Neural cell (in vitro differentiated cells): ENCODE data around the gene PTAFR. TPM values are rescaled to one million over a fixed set of nuclear protein-coding genes. Genes with fewer than 3 reads are reported as not detected.

Source experiments
- H2AFZ ChIP-seq: fragments of 200-600, 300-800 bp; sonication (generic), shearing (Covaris generic); 2 replicates; pipeline ENCODE4 v1.6.0; 2014; ENCODE audit warnings: low read depth, mild to moderate bottlenecking, antibody characterized with exemption, low read length, moderate library complexity
- H3F3A ChIP-seq: fragments of 200-600 bp; shearing (Covaris generic); 2 replicates; pipeline ENCODE4 v1.6.1; 2016; ENCODE audit warnings: mild to moderate bottlenecking, moderate library complexity, mixed read lengths, antibody characterized with exemption, low read length; ENCODE audit not compliant: insufficient read depth, poor library complexity, severe bottlenecking
- H3K27ac ChIP-seq: fragments of 200-600, 300-800 bp; sonication (generic), shearing (Covaris generic); 2 replicates; pipeline ENCODE4 v1.5.1; 2014; ENCODE audit warnings: mild to moderate bottlenecking, low read length, moderate library complexity
- H3K27me3 ChIP-seq: fragments of 300-800, 200-600 bp; sonication (generic), shearing (Covaris generic); 2 replicates; pipeline ENCODE4 v1.6.0; 2014; ENCODE audit warnings: mild to moderate bottlenecking, low read depth, low read length, moderate library complexity; ENCODE audit not compliant: insufficient read depth
- H3K36me3 ChIP-seq: fragments of 300-800, 200-600 bp; sonication (generic), shearing (Covaris generic); 2 replicates; pipeline ENCODE4 v1.5.1; 2014; ENCODE audit warnings: mild to moderate bottlenecking, antibody characterized with exemption, low read length, moderate library complexity; ENCODE audit not compliant: insufficient read depth
- H3K4me2 ChIP-seq: fragments of 300-800, 200-600 bp; sonication (generic), shearing (Covaris generic); 2 replicates; pipeline ENCODE4 v1.6.0; 2014; ENCODE audit warnings: mild to moderate bottlenecking, low read length
- H3K4me3 ChIP-seq: fragments of 300-800, 200-600 bp; sonication (generic), shearing (Covaris generic); 2 replicates; pipeline ENCODE4 v1.5.1; 2014; ENCODE audit warnings: mild to moderate bottlenecking, low read length, moderate library complexity
- H3K79me2 ChIP-seq: fragments of 200-600 bp; shearing (Covaris generic); replicated peaks from 2 replicates; pipeline ENCODE4 v1.6.0; 2014; ENCODE audit warnings: mild to moderate bottlenecking, low read length, moderate library complexity; ENCODE audit not compliant: insufficient read depth
- H3K9ac ChIP-seq: fragments of 300-800, 200-600 bp; sonication (generic), shearing (Covaris generic); 2 replicates; pipeline ENCODE4 v1.6.1; 2016; ENCODE audit warnings: mild to moderate bottlenecking, low read length, mixed read lengths
- H3K9me2 ChIP-seq: fragments of 200-600 bp; shearing (Covaris generic); 2 replicates; pipeline ENCODE4 v1.6.1; 2016; ENCODE audit warnings: mild to moderate bottlenecking, low read length, mixed read lengths; ENCODE audit not compliant: insufficient read depth
- H3K9me3 ChIP-seq: fragments of 200-600, 300-800 bp; sonication (generic), shearing (Covaris generic); 2 replicates; pipeline ENCODE4 v1.6.1; 2016; ENCODE audit warnings: mild to moderate bottlenecking, mixed run types, low read length, moderate library complexity, mixed read lengths
- H4K20me1 ChIP-seq: fragments of 200-600 bp; shearing (Covaris generic); 2 replicates; pipeline ENCODE4 v1.6.1; 2016; ENCODE audit warnings: mild to moderate bottlenecking, mixed run types; ENCODE audit not compliant: insufficient read depth
- CTCF ChIP-seq: fragments of 450-650 bp; IDR thresholded peaks from 2 replicates; pipeline ENCODE4 v1.5.1; 2014; ENCODE audit warnings: antibody characterized with exemption, mild to moderate bottlenecking, moderate library complexity; ENCODE audit not compliant: poor library complexity, severe bottlenecking
- EP300 ChIP-seq: fragments of 450-650 bp; conservative IDR thresholded peaks from 2 replicates; pipeline ENCODE4 v1.6.1; 2014; ENCODE audit warnings: antibody characterized with exemption, mild to moderate bottlenecking, moderate library complexity; ENCODE audit not compliant: poor library complexity, severe bottlenecking
- EZH2 ChIP-seq: fragments of 200-600, 300-800 bp; shearing (Covaris generic), sonication (generic); IDR thresholded peaks from 2 replicates; pipeline ENCODE4 v1.6.1; 2014; ENCODE audit warnings: antibody characterized with exemption, low read length, borderline replicate concordance, mild to moderate bottlenecking; ENCODE audit not compliant: insufficient read depth, poor library complexity, severe bottlenecking
- MXI1 ChIP-seq: fragments of 450-650 bp; conservative IDR thresholded peaks from 2 replicates; pipeline ENCODE4 v1.6.1; 2014; ENCODE audit warnings: antibody characterized with exemption, mild to moderate bottlenecking; ENCODE audit not compliant: poor library complexity, severe bottlenecking
- POLR2AphosphoS5 ChIP-seq: IDR thresholded peaks from 2 replicates; pipeline ENCODE4 v1.6.1; 2012
- RAD21 ChIP-seq: fragments of 450-650 bp; conservative IDR thresholded peaks from 2 replicates; pipeline ENCODE4 v1.6.1; 2014; ENCODE audit warnings: antibody characterized with exemption, mild to moderate bottlenecking, moderate library complexity
- REST ChIP-seq: IDR thresholded peaks from 2 replicates; pipeline ENCODE4 v1.6.1; 2012; ENCODE audit warnings: borderline replicate concordance
- SMC3 ChIP-seq: fragments of 450-650 bp; conservative IDR thresholded peaks from 2 replicates; pipeline ENCODE4 v1.6.1; 2014; ENCODE audit warnings: antibody characterized with exemption, mild to moderate bottlenecking, moderate library complexity; ENCODE audit not compliant: poor library complexity
- TAF1 ChIP-seq: IDR thresholded peaks from 2 replicates; pipeline ENCODE4 v1.6.1; 2012; ENCODE audit warnings: low read depth
- polyA plus RNA-seq: library from polyadenylated mRNA; depleted of rRNA; stranded (reverse); fragments of >200 nt; gene quantifications from 2 replicates; pipeline ENCODE4 v1.2.3, GENCODE V29; 2014

PTAFR gene
- polyA plus RNA-seq, 1 donor from 2014 or later: 0.30 TPM

GRCh38 chr1:28163496-28164161 is 12.9 kb downstream of the PTAFR start:
- Histone ChIP-seq H3K27ac (no peak overlapping the region), H2AFZ (no peak overlapping the region), H4K20me1 (no peaks in the 10 kb centered on the region), H3K4me2 (no peak overlapping the region), H3K27me3 (no peaks in the 10 kb centered on the region), H3K9ac (no peak overlapping the region), H3K9me3 (no peaks in the 10 kb centered on the region), H3K36me3 (no peaks in the 10 kb centered on the region), H3K79me2 (no peaks in the 10 kb centered on the region), H3K4me3 (no peak overlapping the region), H3K9me2 (no peaks in the 10 kb centered on the region), H3F3A (no peaks in the 10 kb centered on the region)
- TF ChIP-seq POLR2AphosphoS5 (no peak), MXI1 (no peak), EZH2 (no peak), RAD21 (no peak), REST (no peak), SMC3 (no peak), TAF1 (no peak), EP300 (no peak), CTCF (no peak)

- no peak overlapping the region for H3K27ac ChIP-seq
Observed at GRCh38 chr1:28162151-28162550, 14.3 kb downstream of the PTAFR start.

More at GRCh38 chr1:28162151-28162550, 14.3 kb downstream of the PTAFR start:
- TF ChIP-seq SMC3 (no peak), MXI1 (no peak), EZH2 (no peak)
- no peak overlapping the region for H2AFZ ChIP-seq
- no peaks in the 10 kb centered on the region for H3K79me2 ChIP-seq
- no peaks in the 10 kb centered on the region for H3F3A ChIP-seq
- H3K9ac ChIP-seq: no peak overlapping the region
- no peaks in the 10 kb centered on the region for H3K9me2 ChIP-seq
- no peaks in the 10 kb centered on the region for H3K9me3 ChIP-seq
- H3K27me3 ChIP-seq: no peaks in the 10 kb centered on the region
- H4K20me1 ChIP-seq: no peaks in the 10 kb centered on the region
- no peak overlapping the region for H3K4me2 ChIP-seq
- H3K4me3 ChIP-seq: no peak overlapping the region
- no peaks in the 10 kb centered on the region for H3K36me3 ChIP-seq
